Stimulated activated CD4-positive, alpha-beta T cell treated with anti-CD3 and anti-CD28 coated beads, Interleukin-4, amount 100 ng/mL, for 48 hours (primary cell): ENCODE results near the gene MUC2.
A peak's percentile ranks its signal among the peaks of the same experiment; 100 is the strongest.

Experiments used
- DNase-seq, 2 donors: peaks; one replicate each; pipeline ENCODE4 v3.0.0-alpha.2; 2020; ENCODE audit warnings: low read depth in 2 of 2

Gene MUC2

DNA sequence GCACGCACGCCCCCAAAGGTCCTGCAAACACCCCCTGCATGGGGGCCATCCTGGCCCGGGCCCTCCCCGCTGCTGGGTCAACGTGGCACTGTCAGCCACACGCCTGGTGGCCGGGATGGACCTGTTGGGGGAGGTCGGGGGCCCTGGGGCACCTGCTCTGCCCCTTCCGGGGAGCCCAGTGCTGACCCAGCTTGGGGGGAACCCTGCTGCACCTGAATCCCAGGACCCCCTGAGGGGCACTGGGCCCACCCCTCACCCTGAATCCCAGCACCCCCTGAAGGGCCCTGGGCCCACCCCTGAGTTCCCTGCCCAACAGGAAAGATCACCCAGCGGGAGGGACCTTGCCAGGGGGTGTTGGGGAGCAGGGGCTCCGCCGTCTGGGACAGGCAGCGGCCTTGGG is 37.7 kb upstream of the MUC2 start:
- DNase-seq = no peak

DNA sequence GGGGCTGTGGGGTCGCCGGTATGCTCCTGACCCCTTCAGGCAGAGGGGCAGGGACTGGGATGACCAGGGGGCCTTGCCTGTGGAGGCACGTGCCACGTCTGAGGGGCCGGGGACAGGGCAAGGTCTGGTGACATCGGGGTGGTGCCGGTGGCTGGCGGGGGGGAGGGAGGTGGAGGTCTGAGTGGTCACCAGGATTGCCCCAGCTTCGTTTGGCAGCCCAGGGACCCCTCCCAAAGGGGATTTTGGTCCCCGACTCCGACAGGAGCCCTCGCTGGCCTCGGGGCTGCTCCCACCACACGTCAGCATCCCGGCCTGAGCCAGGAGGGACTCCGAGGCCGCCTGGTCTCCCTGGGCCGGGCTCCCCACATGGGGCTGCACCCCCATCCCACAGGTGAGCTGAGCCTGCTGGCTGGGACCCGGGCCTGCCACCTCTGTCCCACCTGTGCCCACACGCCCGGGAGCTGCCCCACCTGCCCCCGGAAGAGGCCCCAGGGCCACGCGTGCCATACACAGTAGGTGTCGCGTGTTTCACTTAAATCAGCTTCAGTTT is 37.1 kb upstream of the MUC2 start:
- DNase-seq = no peak

DNA sequence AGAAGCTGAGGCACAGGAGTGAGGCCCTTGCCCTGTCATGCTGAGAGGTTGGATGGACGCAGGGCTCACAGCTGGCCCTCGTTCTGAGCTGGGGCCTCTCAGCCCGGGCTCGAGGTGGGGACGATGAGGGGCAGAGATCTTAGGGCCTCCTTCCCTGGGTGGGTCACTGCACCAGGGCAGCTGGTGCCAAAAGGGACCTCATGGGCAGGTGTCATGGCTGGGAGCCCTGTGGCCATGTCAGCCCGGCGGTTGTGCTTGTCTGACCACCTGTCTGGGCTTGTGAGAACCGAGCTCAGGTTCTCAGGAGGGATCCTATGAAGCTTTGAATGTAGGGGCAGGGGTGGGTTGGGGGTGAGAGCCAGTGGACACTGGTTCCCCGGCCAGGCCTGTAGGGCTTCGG is 36.3 kb upstream of the MUC2 start:
- no peak for DNase-seq

DNA sequence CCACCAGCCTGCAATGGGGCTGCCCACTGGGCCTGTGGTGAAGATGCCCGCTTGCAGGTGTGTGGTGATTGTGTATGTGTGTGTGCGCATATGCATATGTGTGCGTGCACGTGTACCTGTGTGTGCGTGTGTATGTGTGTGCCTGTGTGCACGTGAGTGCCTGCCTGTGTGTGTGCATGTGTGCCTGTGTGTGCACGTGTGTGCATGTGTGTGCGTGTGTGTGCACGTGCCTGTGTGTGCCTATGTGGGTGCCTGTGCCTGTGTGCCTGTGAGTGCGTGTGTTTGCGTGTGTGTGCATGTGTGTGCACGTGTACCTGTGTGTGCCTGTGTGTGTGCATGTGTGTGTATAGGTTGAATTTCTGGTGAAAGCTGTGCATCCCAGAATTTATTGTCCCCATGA is 35.8 kb upstream of the MUC2 start:
- DNase-seq = no peak

DNA sequence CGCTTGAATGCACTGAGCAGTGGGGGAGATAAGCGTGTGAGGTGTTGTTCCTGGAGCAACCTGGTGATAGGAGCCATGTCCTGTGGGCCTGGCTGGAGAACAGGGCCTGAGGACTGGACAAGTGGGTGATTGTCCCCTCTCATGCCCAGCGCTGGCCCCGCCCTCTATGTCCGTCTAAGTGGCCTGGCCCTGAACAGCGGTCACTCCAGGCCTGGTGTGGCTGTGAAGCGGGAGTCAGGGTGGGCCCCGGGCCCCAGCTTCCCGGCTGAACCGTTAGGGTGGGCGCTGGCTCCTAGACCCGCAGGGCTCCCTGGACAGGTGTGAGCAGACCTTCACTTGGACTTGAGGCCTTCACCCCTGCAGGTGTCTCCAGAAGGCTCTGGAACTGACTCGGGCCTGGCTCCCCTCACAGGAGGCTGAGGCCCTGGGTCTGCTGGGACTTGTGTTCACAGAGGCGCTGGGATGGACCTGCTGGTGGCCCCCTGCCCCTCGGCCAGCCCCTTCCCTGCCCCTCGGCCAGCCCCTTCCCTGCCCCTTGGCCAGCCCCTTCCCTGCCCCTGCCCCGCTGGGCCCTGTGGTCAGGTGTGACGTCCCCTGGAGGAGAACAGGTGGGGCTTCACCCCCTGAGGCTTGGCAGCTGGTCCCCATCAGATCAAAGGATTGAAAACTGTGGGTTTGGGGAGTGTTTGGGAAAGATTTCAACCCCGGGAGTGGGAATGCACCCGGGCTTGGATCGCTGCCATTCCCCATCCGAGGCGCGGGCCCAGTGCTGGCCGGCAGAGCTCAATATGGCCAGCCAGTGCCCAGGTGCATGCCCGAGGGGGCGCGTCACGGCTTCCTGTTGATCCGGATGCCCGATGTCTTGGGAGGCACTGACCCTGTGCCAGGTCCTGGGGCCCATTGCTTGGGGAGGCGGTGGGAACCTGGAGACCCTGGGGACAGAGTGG is 34.9 kb upstream of the MUC2 start:
- no peak for DNase-seq

DNA sequence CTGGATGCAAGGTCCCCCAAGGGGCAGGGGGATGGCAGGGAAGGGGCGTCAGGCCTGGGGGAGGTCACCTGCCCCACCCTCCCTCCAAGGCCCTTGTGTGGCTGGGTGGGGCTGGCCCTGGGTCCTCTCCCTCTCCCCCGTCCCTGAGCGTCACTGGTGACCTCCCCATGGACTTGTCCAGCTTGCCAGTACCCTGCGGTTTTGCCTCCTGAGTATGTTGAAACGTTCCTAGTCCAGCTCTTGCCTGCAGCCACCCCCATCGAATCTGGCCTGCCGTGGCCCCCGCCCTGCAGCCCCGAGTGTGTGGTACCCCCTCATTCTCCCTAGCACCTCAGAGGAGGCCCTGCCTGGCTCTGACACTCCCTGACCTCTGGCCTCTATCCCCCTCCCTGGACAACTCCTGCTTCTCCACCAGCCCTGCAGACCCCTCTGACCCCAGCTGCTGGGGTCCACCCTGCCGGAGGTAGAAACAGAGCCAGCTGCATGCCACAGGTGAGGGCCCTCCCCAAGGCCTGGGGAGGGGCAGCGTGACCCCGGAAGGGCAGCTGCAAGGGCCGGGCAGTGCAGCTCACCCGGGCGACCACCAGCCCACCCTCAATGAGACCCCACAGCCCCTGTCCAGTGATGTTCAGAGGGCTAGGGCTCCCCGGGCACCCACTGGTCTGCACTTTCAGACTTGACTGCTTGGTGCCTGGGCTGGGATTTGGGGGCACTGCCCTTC is 34.1 kb upstream of the MUC2 start:
- DNase-seq = no peak

DNA sequence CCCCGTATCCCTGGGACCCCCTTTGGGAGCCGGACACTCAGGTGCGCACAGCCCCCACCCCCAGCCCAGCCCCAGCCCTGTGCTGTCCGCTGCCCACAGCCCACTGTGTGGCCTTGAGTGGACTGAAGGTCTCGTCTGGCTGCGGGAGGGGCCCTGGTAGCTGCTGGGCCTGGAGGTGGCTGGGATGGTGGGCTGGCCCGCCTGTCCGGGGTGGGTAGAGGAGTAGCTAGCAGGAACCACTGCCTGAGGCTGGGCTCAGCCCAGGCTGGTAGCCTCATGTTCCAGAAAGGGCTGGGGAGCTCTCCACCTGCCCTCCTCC is 33.6 kb upstream of the MUC2 start:
- no peak for DNase-seq

DNA sequence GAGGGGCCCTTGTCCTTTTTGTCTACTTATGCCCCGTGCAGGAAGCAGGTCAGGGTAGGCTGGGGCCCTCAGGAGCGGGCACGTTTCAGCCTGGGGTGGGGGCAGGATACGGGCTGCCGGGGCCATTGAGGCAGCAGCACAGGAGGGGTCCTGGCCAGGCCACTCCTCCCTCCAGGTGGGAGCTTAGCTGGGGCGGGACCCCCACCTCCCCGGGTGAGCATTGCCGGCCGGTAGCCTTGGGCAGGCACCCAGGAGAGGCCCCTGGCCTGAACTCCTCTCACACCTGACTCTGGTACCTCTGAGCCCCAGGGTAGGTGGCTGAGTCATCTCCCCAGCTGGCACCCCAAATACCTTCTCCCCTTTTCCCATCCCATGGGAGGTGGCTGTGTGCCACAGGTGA is 33.2 kb upstream of the MUC2 start:
- no peak for DNase-seq

DNA sequence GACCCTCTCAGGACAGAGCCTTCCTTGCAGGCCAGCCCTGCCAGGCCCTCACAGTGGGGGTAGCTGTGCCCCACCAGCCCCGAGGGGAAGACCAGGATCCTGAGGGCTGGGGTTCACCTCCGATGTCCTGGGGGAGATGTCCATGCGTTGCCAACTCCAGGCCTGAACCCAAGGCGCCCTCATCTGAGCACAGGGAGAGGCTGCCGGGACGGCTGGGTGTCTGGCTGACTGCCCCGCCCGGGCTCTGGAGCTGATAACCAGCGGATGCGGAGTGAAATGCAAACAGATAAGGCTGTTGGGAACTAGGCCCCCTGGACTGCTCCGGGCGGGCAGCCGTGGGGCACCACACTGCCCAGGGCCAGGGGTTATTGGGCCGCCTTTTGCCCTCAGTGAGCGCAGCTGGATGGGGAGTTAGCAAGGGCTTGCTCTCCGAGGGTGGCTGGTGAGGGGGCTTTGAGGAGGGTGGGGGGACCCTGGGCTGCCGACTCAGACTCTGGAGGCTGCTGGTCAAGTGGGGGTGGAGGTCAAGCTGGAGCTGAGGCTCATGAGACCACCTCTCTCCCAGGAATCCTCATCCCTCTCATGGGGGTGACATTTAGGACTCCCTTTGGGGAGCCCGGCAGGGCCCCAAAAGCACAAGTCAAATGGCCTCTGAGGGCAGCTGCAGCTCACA is 32.6 kb upstream of the MUC2 start:
- DNase-seq = no peak

DNA sequence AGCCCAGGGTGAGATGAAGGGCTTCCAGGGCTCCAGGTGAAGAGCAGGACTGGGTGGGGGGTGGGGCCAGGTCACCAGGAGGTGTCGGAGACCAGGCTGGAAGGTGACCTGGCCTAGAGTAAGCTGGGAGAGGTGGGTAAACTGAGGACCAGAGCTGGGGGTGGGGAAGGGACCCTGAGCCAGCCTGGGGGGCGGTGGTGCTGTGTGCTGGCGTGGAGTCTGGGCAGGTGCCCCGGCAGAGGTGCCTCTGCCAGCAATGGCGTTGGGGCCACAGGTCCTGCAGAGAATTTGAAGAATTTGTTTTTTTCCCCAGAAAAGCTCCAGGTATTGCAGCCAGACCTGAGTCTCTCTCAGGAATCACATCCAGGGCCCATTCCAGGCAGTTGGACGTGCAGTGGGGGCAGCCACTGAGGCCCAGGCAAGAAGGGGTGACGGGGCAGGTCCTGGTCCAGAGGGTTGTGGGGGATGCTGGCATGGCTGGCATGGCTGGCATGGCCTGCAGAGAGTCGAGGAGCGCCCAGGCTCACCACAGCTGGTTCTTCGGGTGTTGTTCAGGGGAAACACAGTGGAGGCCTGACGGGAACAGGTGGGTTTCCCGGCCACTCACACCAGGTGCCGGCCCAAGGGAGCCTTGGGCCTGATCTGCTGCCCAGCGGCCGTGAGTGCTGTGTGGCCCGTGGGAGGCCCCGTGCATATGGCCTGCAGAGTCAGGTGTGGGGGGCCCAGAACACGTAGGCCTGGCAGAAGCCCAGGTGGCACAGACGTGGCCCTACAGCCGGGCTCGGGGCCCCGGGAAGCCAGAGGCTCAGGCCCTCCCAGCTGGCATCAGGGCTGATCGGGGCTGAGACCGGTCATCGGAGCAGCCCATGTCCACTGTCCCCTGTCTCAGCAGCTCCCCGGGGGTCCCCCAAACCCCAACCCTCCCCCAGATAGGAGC is 31.8 kb upstream of the MUC2 start:
- DNase-seq = no peak

DNA sequence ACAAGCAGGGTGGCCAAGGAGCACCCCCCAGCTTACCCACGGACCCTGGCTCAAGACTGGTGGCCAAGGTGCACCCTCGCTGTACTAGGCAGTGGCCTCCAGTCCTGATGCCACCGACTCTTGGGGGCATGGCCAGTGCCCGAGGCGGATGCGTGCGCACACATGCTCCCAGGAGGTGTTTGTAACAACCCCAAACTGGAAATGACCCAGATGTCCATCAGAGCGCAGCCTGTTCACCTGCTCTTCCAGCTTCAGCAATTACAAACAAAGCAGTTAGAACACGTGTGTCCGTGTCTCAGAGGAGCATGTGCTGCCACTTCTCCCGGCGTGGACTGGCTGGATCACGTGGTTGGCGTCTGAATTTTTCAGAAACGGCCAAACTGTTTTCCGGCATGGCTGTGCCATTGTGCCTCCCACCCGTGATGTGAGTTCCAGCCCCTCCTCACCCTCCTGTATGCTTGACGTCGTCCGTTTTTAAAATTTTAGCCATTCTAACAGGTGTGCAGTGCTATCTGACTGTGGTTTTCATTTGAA is 31.0 kb upstream of the MUC2 start:
- no peak for DNase-seq

DNA sequence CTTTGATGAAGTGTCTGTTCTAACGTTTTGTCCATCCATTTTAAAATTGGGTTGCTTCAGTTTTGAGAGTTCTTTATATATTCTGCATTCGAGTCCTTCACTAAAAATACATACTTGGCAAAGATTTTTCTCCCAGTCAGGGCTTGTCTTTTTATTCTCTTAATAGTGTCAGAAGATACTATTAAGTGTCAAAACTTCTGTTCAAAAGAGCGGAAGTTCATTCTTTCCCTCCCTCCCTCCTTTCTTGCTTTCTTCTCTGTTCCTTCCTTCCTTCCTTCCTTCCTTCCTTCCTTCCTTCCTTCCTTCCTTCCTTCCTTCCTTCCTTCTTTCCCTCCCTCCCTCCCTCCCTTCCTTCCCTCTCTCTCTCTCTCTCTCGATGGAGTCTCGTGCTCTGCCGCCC is 30.5 kb upstream of the MUC2 start:
- no peak for DNase-seq

DNA sequence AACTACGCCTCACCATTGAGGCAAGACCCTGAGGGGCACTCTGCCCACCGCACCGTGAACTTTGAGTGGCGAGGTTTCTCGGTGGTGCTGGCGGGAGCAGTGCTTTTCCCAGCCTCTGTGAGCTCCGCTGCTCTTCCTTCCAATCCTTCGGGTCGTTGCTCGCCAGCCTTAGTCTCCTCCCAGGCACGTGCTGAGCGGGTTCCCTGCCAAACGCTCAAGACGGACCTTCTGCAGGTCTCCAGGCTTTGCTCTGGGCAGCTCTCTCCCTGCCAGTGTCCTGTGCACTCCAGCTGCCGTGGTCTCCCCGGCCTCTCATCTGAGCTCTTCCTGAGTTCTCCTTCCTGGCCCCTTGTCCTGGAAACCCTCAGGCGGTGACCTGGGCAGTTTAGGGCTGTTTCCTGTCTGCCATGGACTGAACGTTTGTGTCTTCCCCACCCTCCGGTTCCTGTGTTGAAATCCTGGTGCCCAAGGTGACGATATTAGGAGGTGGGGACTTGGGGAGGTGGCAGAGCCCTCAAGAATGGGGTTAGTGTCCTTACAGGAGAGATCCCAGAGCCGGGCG is 27.0 kb upstream of the MUC2 start:
- DNase-seq = no peak

DNA sequence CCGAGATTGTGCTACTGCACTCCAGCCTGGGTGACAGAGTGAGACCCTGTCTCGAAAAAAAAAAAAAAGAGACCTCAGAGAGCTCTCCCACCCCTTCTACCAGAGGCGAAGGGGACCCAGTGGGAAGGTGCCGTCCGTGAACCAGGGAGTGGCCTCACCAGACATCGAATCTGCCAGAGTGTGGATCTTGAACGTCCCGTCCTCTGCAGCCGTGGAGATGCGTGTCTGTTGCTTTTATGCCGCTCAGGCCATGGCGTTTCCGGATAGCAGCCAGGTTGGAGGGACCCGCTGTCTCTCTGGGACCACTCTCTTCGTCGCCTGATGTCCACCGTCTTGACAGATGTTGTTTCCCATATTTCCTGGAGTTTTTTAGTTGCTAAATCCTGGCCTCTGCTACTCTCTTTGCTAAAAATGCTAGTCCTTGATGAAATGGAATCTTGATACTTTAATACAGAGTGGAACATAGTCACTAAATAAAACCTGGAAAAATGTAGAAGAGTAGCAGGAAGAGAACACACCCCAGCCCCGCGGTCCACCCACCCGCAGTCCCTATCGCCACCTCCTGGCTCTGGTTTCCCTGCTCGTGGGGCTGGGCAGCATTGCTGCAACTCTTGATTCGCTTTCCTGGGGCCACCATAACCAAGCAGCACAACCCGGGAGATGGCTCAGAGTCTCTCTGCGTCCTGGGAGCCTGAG is 26.2 kb upstream of the MUC2 start:
- DNase-seq = no peak

DNA sequence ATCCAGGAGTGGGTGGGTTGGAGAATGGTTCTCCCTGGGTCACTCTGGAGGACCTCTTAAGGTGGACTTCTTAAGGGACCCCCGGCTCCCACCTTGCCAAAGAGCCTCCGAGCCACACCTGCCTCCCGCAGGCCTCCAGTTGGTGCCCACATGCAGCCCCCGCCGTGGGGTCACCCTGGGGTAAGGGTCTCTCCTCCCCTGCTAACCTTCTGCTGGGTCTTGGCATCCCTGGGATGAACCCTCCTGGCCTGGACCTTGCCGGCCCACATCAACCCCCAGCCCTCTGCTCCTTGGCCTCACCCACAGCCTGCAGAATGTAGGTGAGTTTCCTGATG is 25.6 kb upstream of the MUC2 start:
- no peak for DNase-seq

DNA sequence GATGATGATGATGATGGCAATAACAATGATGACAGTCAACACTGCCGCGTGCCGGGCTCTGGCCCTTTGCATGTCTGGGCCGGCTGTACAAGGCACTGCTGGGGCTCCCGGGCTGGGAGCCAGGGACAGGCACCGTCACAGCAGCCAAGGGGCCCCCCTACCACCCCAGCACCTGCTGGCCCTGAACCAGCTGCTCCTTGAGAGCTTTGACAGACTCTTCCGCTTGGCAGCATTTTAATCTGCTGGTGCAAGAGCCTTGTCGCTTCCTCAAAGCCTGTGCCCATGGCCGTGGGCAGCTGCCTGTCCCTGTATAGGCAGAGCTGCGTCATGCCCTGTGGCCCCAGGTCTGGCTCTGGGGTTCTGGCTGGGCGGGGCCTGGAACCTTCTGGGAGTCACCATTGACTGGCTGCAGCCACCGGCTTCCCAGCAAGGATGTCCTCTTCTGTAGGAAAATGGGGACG is 25.2 kb upstream of the MUC2 start:
- no peak for DNase-seq

DNA sequence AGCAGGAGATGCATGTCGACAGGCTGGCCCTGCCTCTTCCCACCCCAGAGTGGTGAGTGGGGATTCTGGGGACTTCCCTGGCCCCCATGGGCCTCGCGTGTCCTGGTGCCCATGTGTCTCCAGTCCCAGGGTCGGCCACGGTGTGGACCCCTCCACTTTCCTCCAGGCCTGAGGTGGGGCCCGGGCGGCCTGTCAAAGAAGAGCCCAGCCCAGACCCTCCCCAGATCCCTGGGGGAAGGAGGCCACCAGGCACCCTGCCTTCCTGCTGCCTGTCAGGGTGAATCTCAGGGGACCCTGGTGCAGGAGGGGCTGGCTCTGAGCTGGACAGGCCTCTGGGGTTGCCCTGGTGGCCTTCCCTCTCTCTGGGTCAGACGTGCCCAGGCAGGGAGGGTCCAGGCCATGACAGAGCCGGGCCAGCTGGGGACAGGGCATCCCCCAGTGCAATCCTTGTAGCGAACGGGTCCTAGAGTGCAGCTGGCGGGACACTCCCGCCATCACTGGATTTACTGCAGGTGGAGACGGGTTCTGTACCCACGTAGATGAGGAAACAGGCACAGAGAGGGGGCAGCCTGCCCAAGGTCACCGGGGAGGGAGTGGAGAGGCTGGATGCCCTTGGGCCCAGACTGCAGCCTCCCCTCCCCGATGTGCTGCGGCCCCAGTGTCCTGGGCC is 24.6 kb upstream of the MUC2 start:
- DNase-seq = no peak

DNA sequence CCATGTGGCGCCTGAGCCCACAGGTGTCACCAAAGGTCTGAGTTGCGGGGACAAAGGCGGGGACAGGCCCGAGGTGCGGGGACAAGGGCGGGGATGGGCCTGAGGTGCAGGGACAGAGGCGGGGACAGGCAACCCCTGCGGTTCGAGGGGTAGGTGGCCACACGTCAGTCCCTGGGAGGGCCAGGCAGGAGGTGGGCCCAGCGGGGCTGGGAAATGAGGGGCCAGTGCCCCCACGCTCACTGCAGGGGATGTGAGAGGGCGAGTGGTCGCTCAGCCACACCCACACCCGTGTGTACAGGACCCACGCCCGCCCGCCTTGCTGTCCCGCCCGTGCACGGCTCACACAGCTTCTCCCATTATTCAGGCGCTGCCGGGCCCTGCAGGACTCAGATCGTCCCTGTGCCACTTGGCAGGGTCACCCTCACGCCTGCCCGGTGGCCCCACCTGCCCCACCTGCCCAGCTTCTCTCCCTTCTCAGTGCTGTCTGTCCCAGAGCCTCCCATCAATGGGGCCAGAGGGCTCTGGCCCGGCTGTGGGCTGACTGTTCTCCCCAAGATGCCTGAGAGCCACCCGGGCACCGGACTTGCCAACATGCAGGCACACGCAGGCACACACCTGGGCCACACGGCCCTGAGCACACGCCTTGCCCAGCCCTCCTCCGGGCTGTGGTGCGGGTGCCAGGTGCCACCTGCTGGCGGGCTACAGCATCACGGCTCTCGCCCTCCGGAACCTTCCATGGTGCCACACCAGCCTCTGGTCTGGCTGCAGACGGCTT is 23.9 kb upstream of the MUC2 start:
- DNase-seq = peak; percentile 49 to 69
